Mucosa of rectum (tissue), 2 donors: ENCODE data around the gene POLD2.

Experiments used
- H3K27ac ChIP-seq, 2 donors: one replicate each; pipeline ENCODE4 v1.7.0; 2013; ENCODE audit warnings: inconsistent platforms in 2 of 2, low read depth in 2 of 2, low read length in 2 of 2
- H3K27me3 ChIP-seq, 2 donors: one replicate each; pipeline ENCODE4 v1.7.0; 2013; ENCODE audit warnings: low read length in 2 of 2; ENCODE audit not compliant: control insufficient read depth in 2 of 2, insufficient read depth in 2 of 2
- H3K36me3 ChIP-seq, 2 donors: one replicate each; pipeline ENCODE4 v1.7.0; 2013; ENCODE audit warnings: low read length in 2 of 2; ENCODE audit not compliant: control insufficient read depth in 2 of 2, insufficient read depth in 2 of 2
- H3K4me1 ChIP-seq, 2 donors: one replicate each; pipeline ENCODE4 v1.7.0; 2013; ENCODE audit warnings: low read length in 2 of 2, mild to moderate bottlenecking in 1 of 2; ENCODE audit not compliant: control insufficient read depth in 2 of 2, insufficient read depth in 2 of 2
- H3K4me3 ChIP-seq, 2 donors: one replicate each; pipeline ENCODE4 v1.7.0; 2013; ENCODE audit warnings: low read length in 2 of 2
- H3K9ac ChIP-seq, 2 donors: one replicate each; pipeline ENCODE4 v1.7.0; 2013; ENCODE audit warnings: low read length in 2 of 2, low read depth in 1 of 2, mild to moderate bottlenecking in 1 of 2
- H3K9me3 ChIP-seq, 2 donors: one replicate each; pipeline ENCODE4 v1.7.0; 2013; ENCODE audit warnings: low read length in 2 of 2; ENCODE audit not compliant: control insufficient read depth in 2 of 2
- donor health status: healthy.
- donor health status: Normal muscosa, but diverticular disease.

Gene POLD2

GRCh38 chr7:44112997-44113763, 10.2 kb downstream of the POLD2 start:
- Histone ChIP-seq H3K27me3 (no peaks in the 10 kb centered on the region), H3K27ac (no peak overlapping the region), H3K9ac (no peak overlapping the region), H3K4me1 (peaks cover 0 to 2% of the 10 kb centered on the region in 2 donors), H3K4me3 (no peak overlapping the region), H3K36me3 (peaks cover 3 to 23% of the 10 kb centered on the region in 2 donors), H3K9me3 (no peaks in the 10 kb centered on the region)

GRCh38 chr7:44112231-44112996, 10.9 kb downstream of the POLD2 start:
- Histone ChIP-seq H3K27ac (no peak overlapping the region), H3K36me3 (peaks cover 3 to 20% of the 10 kb centered on the region in 2 donors), H3K4me1 (peaks cover 0 to 2% of the 10 kb centered on the region in 2 donors), H3K27me3 (no peaks in the 10 kb centered on the region), H3K9me3 (no peaks in the 10 kb centered on the region), H3K9ac (no peak overlapping the region), H3K4me3 (no peak overlapping the region)

- no peaks in the 10 kb centered on the region for H3K27me3 ChIP-seq
- no peak overlapping the region for H3K4me3 ChIP-seq
- peaks cover 0 to 2% of the 10 kb centered on the region in 2 donors for H3K4me1 ChIP-seq
- H3K36me3 ChIP-seq, result peaks cover 3 to 15% of the 10 kb centered on the region in 2 donors
- H3K9ac ChIP-seq, result no peak overlapping the region
- no peak overlapping the region for H3K27ac ChIP-seq
- H3K9me3 ChIP-seq, result no peaks in the 10 kb centered on the region
These were observed 11.6 kb downstream of the POLD2 start for GRCh38 chr7:44111761-44112160.

- Histone ChIP-seq H3K9ac (no peak overlapping the region), H3K4me3 (no peak overlapping the region), H3K27ac (no peak overlapping the region), H3K4me1 (peaks cover 0 to 2% of the 10 kb centered on the region in 2 donors), H3K27me3 (no peaks in the 10 kb centered on the region), H3K36me3 (peaks cover 3 to 14% of the 10 kb centered on the region in 2 donors), H3K9me3 (no peaks in the 10 kb centered on the region)
These were observed 12.4 kb downstream of the POLD2 start for GRCh38 chr7:44110719-44111635.

GRCh38 chr7:44109991-44110390, 13.4 kb downstream of the POLD2 start:
- Histone ChIP-seq H3K27ac (no peak overlapping the region), H3K36me3 (peaks cover 0 to 8% of the 10 kb centered on the region in 2 donors), H3K27me3 (peaks cover 0 to 8% of the 10 kb centered on the region in 2 donors), H3K4me1 (peaks cover 2% of the 10 kb centered on the region in 2 donors), H3K9me3 (no peaks in the 10 kb centered on the region), H3K9ac (no peak overlapping the region), H3K4me3 (no peak overlapping the region)

GRCh38 chr7:44108768-44109750, 14.3 kb downstream of the POLD2 start:
- Histone ChIP-seq H3K9me3 (no peaks in the 10 kb centered on the region), H3K4me1 (peaks cover 2% of the 10 kb centered on the region in 2 donors), H3K36me3 (peaks cover 0 to under 1% of the 10 kb centered on the region in 2 donors), H3K9ac (no peak overlapping the region), H3K4me3 (no peak overlapping the region), H3K27me3 (peaks cover 0 to 9% of the 10 kb centered on the region in 2 donors), H3K27ac (no peak overlapping the region)

GRCh38 chr7:44107961-44108767, 15.2 kb downstream of the POLD2 start:
- Histone ChIP-seq H3K4me3 (no peak overlapping the region), H3K4me1 (peaks cover 2 to 6% of the 10 kb centered on the region in 2 donors), H3K9ac (no peak overlapping the region), H3K27me3 (peaks cover 6 to 14% of the 10 kb centered on the region in 2 donors), H3K9me3 (no peaks in the 10 kb centered on the region), H3K36me3 (no peaks in the 10 kb centered on the region), H3K27ac (no peak overlapping the region)

GRCh38 chr7:44107116-44107960, 16.0 kb downstream of the POLD2 start:
- no peaks in the 10 kb centered on the region for H3K9me3 ChIP-seq
- H3K4me1 ChIP-seq, result peaks cover 0 to 6% of the 10 kb centered on the region in 2 donors
- H3K4me3 ChIP-seq, result no peak overlapping the region
- H3K27ac ChIP-seq, result no peak overlapping the region
- no peaks in the 10 kb centered on the region for H3K36me3 ChIP-seq
- H3K27me3 ChIP-seq, result peaks cover 7 to 17% of the 10 kb centered on the region in 2 donors
- no peak overlapping the region for H3K9ac ChIP-seq
